Hematopoietic multipotent progenitor cell treated with erythropoietin and hydrocortisone succinate and interleukin-3 and kit ligand, for 8 days (in vitro differentiated cells): Measurements from ENCODE around the gene ARHGEF1.
"Not testable (repeated sequence)": the region's sequence is repeated elsewhere in the genome, so short reads cannot be mapped to it uniquely, and the experiment has no call there.

ENCODE experiments used
- DNase-seq: peaks from one replicate; pipeline ENCODE4 v3.0.0-alpha.2; 2015

ARHGEF1 gene

DNA sequence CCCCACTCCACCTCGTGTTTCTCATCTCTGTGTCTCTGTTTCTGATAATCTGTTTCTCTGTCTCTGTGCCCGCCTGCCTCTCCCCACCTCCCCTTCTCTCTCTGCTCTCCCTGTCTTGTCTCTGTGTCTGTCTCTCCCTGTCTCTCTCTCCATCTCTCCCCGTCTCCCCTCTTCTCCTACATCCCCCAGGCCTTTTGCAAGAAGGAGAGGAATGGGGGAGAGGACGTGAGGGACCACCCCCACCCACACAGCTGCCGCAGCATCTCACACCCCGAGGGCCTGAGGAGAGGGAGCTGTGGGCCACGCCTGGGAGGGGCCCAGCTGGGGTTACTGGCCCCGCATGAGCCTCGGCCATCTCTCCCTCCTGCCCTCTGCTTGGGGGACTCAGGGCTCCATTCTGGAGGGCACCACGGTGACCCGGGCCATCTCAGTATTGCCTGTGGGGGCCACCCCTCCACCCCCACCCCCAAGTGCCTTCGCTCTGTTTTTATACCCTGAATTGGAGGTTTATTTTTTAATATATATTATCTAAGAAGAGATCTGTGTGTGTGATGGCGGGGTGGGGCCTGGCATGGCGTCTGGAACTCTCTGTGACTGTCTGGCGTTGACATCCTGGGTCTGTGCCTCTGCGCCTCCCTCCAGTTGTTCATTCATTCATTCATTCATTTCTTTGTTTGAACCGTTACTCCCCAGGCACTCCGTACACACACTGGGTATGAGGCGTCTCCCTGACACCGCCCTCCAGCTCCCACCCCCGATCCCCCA lies 24.1 kb downstream of the ARHGEF1 start:
- no peak for DNase-seq

GRCh38 chr19:41907994-41908615 lies 25.1 kb downstream of the ARHGEF1 start:
- no peak for DNase-seq

GRCh38 chr19:41908724-41909464 lies 25.9 kb downstream of the ARHGEF1 start:
- DNase-seq: no peak

DNA sequence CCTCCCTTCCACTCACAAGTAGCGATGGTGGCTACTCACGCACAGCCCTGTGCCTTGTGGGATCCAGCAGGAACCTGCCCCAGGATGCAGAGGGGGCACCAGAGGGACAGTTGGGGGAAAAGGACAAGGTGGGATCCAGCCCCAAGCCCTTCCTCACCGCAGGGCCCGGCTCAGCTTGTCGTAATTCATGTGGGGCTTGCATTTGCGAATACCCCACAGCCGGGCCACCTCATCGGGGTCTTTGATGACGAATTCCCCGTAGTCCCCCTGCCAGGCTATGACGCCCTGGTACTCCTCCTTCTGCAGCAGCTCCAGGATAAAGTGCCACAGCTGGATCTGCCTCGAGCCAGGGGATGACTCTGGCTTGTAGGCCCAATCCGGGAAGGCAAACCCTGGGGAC lies 26.7 kb downstream of the ARHGEF1 start:
- DNase-seq: no peak

- no peak for DNase-seq
These were observed 27.4 kb downstream of the ARHGEF1 start for GRCh38 chr19:41910240-41910991.

DNA sequence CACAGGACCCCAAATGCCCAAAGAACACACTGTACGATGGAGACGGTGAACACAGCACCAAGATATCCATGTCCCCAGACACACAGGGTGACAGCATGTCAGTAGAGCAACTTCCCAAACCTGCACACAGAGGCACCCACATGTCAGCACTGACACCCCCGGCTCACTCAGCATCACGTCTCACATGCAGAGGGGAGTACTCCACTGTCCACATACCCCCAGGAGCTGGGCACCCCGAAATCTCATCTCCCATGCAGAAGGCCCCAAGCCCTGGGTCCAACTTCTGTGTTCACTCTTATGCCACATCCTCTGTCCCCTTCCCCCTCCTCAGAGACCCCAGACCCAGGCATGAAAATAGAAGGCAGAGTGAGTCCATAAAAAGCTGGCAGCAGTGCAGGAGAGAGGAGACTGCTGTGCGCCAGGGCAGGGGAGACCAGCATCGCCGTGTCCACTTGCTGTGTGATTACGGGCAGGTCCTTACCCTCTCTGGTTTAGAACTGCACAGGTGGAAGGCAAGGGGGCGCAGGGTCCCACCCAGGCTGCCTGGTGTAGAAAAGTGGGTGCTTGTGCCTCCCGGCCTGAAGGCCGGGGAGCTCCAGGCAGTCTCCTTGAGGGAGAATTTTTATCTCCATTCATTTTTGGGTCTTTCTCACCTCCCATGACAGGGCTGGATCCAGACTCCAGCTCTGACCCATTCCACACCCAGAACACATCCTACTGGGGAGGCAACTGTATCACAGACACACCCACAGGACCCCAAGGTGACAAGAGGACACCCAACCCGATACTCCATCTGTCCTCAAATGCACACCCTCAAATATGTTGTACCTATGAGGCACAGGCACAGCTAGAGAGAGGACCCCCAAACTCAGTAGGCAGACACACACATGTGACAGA lies 28.3 kb downstream of the ARHGEF1 start:
- no peak for DNase-seq

DNA sequence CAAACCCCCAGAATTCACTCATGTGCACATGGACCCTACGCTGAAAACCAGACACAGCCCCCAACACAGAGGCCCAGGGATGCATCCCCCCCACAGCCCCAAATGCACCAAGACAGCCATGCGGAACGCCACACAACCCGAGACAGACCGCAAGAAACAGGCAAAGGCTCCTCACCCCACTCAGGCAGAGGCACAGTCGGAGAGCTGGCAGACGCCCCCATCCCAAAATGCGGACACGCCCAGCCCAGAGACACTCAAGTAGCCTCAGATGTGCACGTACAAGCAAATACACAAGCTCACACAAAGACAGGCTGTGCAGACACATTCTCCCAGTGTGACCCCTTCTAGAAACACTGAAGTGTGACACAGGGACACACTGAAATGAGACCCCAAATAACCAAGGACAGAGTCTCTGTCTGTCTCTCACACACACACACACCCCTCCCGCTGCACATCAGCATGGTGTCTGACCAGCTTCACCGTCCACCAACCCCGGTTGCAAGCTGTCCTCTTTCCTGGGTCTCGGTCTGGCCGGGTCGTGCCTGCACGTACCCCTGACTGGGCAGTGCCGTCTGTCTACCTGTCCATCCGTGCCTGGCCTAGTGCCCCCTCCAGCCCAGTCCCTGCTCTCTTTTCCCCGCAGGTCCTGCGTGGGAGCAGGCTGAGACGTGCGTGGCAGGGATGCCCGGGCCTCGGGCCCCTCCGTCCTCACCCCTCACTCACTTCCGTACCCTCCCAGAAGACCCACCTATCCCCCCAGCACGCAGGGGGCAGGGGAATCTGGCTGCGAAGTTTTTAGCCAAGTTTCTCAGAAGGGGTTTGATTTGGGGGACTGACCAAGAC lies 29.1 kb downstream of the ARHGEF1 start:
- no peak for DNase-seq

DNA sequence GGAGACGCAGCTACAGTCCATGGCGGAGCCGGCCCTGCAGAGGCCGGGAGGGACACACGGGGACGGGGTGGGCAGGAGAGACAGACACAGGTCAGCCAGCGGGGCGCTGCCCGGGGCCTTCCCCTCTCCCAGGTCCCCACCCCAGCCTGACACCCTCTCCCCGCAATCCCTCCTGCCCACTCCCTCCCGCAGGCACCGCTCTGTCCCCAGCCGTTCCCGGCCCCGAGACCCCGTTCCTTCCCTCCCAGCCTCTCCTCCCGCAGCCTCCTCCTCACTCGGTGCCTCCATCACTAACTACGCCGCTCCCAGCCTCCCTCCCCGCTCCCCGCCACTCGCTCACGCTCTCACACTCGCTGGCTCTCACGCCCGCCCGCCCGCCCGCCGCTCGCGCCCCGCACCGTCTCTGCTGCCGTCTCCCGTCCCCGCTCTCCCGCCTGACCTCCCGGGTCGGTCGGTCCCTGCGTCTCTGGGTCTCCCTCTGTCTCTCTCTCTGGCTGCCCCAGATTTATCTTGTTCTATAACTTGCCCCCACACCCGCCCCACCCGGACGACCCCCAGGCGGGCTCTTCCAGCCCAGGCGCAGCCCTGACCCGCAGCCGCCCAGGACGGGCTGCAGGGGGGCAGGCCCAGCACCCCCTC lies 30.0 kb downstream of the ARHGEF1 start:
- no peak for DNase-seq

- DNase-seq: no peak
These were observed 30.8 kb downstream of the ARHGEF1 start for GRCh38 chr19:41913538-41914423.

- not testable (repeated sequence) for DNase-seq
These were observed 31.4 kb downstream of the ARHGEF1 start for GRCh38 chr19:41914424-41914834.

- DNase-seq: no peak
These were observed 32.2 kb downstream of the ARHGEF1 start for GRCh38 chr19:41915021-41915775.

DNA sequence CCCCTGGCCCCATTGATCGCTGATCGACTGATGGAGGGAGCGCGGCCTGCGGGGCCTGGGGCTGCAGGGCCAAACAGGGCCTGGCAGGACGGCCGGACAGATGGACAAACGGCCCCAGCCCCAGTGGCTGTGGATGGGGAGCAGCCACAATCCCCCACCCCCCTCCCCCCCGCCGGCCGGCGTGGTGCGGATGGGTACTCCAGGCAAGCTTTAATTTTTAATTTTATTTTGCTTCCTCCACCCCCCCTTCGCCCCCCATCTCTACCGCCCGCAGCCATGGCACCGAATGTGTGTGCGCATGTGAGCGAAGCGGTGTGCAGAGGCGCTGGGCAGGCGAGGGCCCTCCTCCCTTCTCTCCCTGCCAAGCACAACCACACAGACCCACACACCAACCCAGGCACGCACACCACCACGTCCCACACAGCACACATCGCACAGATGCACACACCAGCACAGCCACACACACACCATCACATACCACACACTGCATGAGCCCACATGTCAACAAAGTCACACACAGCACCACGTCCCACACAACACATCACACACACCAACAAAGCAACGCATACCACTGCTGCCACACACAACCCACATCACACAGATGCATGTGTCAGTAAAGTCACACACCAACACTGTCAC lies 32.9 kb downstream of the ARHGEF1 start:
- no peak for DNase-seq

- DNase-seq: no peak
These were observed 34.7 kb downstream of the ARHGEF1 start for GRCh38 chr19:41917676-41918075.

- DNase-seq: no peak
These were observed 35.1 kb downstream of the ARHGEF1 start for GRCh38 chr19:41918095-41918494.

DNA sequence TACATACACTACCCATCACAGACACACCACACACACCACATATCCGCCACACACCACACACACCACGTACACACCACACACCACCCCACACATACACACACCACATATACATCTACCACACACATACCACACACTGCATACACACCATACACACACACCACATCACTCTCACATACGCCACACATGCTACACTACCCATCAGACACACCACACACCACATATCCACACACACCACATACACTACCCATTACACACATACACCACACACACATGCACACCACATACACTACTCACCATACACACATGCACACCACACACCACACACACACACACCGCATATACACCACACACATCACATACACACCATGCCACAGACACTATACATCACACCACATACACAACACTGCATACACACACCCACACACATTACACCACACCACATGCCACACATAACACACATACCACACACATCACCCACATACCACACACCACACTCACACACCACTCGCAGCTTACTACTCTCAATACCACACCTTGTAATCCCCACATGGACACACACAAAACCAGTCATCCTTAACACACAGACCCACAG lies 35.8 kb downstream of the ARHGEF1 start:
- DNase-seq: no peak

DNA sequence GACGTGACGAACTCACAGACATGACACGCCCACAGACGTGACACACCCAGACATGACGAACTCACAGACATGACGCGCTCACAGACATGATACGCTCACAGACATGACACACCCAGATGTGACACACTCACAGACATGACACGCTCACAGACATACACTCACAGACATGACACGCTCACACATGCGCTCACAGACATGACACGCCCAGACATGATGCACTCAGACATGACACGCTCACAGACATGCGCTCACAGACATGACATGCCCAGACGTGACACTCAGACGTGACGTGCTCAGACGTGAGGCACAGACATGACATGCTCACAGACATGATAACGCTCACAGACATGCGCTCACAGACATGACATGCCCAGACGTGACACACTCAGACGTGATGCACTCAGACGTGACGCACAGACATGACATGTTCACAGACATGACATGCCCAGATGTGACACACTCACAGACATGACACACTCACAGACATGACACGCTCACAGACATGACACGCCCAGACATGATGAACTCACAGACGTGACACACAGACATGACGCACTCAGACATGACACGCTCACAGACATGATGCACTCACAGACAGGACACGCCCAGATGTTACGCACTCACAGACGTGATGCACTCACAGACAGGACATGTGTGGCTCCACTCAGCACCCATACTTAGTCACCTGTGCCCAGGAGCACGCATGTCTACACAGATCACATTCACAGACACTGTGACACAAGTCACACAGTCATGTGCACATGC lies 37.1 kb downstream of the ARHGEF1 start:
- no peak for DNase-seq
